ENCODE measurements around the gene NXPH4.

NXPH4 gene

GRCh38 chr12:57254506-57255280 lies 38.1 kb downstream of the NXPH4 start:
- no peak for TF ChIP-seq CTCF (conservative IDR thresholded peaks at IDR 0.05)

GRCh38 chr12:57255916-57256315 lies 39.3 kb downstream of the NXPH4 start:
- H3K27ac ChIP-seq, result no peak overlapping the region
- no peak for TF ChIP-seq CTCF (conservative IDR thresholded peaks at IDR 0.05)

More at GRCh38 chr12:57254506-57255280, 38.1 kb downstream of the NXPH4 start:
- no peak overlapping the region for H3K27ac ChIP-seq

GRCh38 chr12:57258977-57259970 lies 42.7 kb downstream of the NXPH4 start:
- TF ChIP-seq CTCF (conservative IDR thresholded peaks at IDR 0.05), result no peak
- no peak overlapping the region for H3K27ac ChIP-seq

GRCh38 chr12:57260366-57260765 lies 43.8 kb downstream of the NXPH4 start:
- TF ChIP-seq CTCF (conservative IDR thresholded peaks at IDR 0.05), result no peak
- H3K27ac ChIP-seq, result no peak overlapping the region

GRCh38 chr12:57261428-57261865 lies 44.9 kb downstream of the NXPH4 start:
- TF ChIP-seq CTCF (conservative IDR thresholded peaks at IDR 0.05), result no peak
- no peak overlapping the region for H3K27ac ChIP-seq

GRCh38 chr12:57262126-57262822 lies 45.7 kb downstream of the NXPH4 start:
- H3K27ac ChIP-seq, result no peak overlapping the region
- no peak for TF ChIP-seq CTCF (conservative IDR thresholded peaks at IDR 0.05)
